Neural cell (in vitro differentiated cells): Measurements from ENCODE around the gene DCAF8.

Experiments used
- CTCF ChIP-seq: fragments of 450-650 bp; IDR thresholded peaks from 2 replicates; pipeline ENCODE4 v1.5.1; 2014; ENCODE audit warnings: antibody characterized with exemption, mild to moderate bottlenecking, moderate library complexity; ENCODE audit not compliant: poor library complexity, severe bottlenecking
- EP300 ChIP-seq: fragments of 450-650 bp; conservative IDR thresholded peaks from 2 replicates; pipeline ENCODE4 v1.6.1; 2014; ENCODE audit warnings: antibody characterized with exemption, mild to moderate bottlenecking, moderate library complexity; ENCODE audit not compliant: poor library complexity, severe bottlenecking
- EZH2 ChIP-seq: fragments of 200-600, 300-800 bp; shearing (Covaris generic), sonication (generic); IDR thresholded peaks from 2 replicates; pipeline ENCODE4 v1.6.1; 2014; ENCODE audit warnings: antibody characterized with exemption, low read length, borderline replicate concordance, mild to moderate bottlenecking; ENCODE audit not compliant: insufficient read depth, poor library complexity, severe bottlenecking
- MXI1 ChIP-seq: fragments of 450-650 bp; conservative IDR thresholded peaks from 2 replicates; pipeline ENCODE4 v1.6.1; 2014; ENCODE audit warnings: antibody characterized with exemption, mild to moderate bottlenecking; ENCODE audit not compliant: poor library complexity, severe bottlenecking
- POLR2AphosphoS5 ChIP-seq: IDR thresholded peaks from 2 replicates; pipeline ENCODE4 v1.6.1; 2012
- RAD21 ChIP-seq: fragments of 450-650 bp; conservative IDR thresholded peaks from 2 replicates; pipeline ENCODE4 v1.6.1; 2014; ENCODE audit warnings: antibody characterized with exemption, mild to moderate bottlenecking, moderate library complexity
- REST ChIP-seq: IDR thresholded peaks from 2 replicates; pipeline ENCODE4 v1.6.1; 2012; ENCODE audit warnings: borderline replicate concordance
- SMC3 ChIP-seq: fragments of 450-650 bp; conservative IDR thresholded peaks from 2 replicates; pipeline ENCODE4 v1.6.1; 2014; ENCODE audit warnings: antibody characterized with exemption, mild to moderate bottlenecking, moderate library complexity; ENCODE audit not compliant: poor library complexity
- TAF1 ChIP-seq: IDR thresholded peaks from 2 replicates; pipeline ENCODE4 v1.6.1; 2012; ENCODE audit warnings: low read depth

GRCh38 chr1:160260406-160261382 is 1.7 kb downstream of the DCAF8 start:
- TF ChIP-seq EZH2 (no peak), CTCF (no peak), RAD21 (no peak), POLR2AphosphoS5 (no peak), TAF1 (no peak), REST (no peak), SMC3 (no peak), MXI1 (no peak), EP300 (no peak)
